GM12873 (cell line): Measurements from ENCODE around the gene FMN2.

Source experiments
- CTCF ChIP-seq: IDR thresholded peaks from 2 replicates; pipeline ENCODE4 v1.5.1; 2012; ENCODE audit warnings: low read depth, mild to moderate bottlenecking, moderate library complexity, low read length, control low read depth; ENCODE audit not compliant: insufficient read depth; ENCODE audit errors: missing control alignments

FMN2 gene

GRCh38 chr1:240295811-240296210, 204.1 kb downstream of the FMN2 start:
- no peak for TF ChIP-seq CTCF

- no peak for TF ChIP-seq CTCF
These were observed 212.8 kb downstream of the FMN2 start for GRCh38 chr1:240304466-240304865.

GRCh38 chr1:240306673-240307072, 215.0 kb downstream of the FMN2 start:
- no peak for TF ChIP-seq CTCF

GRCh38 chr1:240308096-240308495, 216.4 kb downstream of the FMN2 start:
- no peak for TF ChIP-seq CTCF

- no peak for TF ChIP-seq CTCF
These were observed 218.1 kb downstream of the FMN2 start for GRCh38 chr1:240309769-240310168.

GRCh38 chr1:240310226-240310925, 218.7 kb downstream of the FMN2 start:
- TF ChIP-seq CTCF = no peak

- TF ChIP-seq CTCF = no peak
These were observed 221.2 kb downstream of the FMN2 start for GRCh38 chr1:240312872-240313271.
